ELR (cell line): ENCODE results near the gene TCF4.

Source experiments
- DNase-seq: peaks from one replicate; pipeline ENCODE4 v3.0.0-alpha.2; 2015; ENCODE audit warnings: low read depth

TCF4 gene

DNA sequence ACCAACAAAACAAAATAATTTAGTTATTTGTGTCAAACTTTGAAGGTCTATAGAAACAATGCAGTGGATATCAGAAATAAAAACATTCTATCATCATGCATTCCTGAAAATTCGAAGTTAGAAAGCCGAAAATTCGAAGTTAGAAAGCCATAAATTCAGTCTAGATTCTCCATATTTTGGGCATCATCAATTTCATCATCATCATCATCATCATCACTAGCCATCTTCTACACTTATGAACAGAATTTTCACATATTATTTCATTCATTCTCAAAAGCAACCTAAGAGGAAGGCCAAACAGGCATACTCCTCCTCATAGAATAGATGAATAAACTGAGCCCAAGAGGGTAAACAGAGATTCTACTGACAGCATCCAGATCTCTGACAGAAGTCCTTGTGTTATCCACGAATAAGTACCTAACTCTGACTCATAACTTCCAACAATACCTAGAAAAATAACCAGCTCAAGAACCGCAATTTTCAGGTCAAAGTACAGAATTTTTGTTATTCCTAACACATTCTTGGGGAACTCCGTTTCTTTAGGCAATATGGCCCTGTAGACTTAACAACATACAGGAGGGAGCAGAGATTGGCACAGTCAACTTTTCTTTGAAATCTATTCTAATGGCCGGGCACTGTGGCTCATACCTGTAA, 84.7 kb downstream of the TCF4 start:
- DNase-seq: no peak

DNA sequence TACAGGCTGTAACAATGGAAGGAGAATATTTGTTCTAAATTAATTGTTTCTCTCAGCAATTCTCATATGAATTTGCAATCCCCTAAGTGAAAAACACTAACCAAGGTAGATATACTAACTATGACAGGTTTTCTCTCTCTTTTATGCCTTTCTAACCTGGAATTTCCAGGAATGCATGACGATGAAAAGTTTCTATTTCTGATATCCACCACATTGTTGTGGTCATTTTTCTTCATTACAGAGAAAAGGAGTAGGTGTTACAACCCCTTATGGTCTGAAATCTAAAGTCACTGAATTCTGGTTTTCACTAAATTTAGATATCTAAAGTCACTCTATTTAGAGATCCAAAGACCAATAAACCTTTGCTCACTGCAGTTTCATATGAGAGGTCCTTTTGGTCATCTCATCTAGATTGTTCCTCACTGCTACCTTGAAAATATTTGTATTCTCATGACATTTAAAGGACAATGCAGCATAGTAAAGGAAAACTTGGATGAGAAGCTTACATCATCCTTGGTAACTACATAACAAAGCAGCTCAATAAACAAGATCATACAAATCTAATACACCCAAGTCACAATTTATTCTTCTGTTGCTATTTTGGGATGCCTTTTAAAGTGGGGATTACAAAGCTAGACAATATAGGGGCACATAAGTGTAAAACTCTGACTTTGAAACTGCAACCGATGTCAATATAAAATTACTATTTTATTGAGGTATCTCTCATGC, 85.8 kb downstream of the TCF4 start:
- peak; percentile 62 for DNase-seq

GRCh38 chr18:55501579-55501978, 86.4 kb downstream of the TCF4 start:
- DNase-seq: peak; percentile 48

- peak; percentile 91 for DNase-seq
Measured at GRCh38 chr18:55500316-55501086, 87.5 kb downstream of the TCF4 start.

DNA sequence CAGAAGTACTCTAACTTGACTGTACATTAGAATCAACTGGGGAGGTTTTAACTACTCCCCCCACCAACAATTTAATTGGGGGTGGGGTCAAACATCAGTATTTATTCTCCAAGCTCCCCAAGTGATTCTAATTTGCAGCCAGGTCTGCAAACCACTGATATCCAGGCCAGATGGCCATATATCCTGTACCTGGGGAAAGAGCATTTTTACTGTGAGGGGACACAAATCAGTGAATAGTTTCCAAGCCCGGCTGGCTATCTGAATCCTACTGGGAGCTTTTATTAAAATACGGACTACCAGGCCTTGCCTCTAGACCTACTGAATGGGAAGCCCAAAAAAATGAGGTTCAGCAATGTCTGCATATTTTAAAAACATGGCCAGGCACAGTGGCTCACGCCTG, 88.5 kb downstream of the TCF4 start:
- DNase-seq: no peak

- DNase-seq: no peak
Measured at GRCh38 chr18:55497825-55498403, 90.1 kb downstream of the TCF4 start.

GRCh38 chr18:55494899-55495298, 93.1 kb downstream of the TCF4 start:
- DNase-seq: peak; percentile 68

- no peak for DNase-seq
Measured at GRCh38 chr18:55494441-55494840, 93.6 kb downstream of the TCF4 start.

- DNase-seq: no peak
Measured at GRCh38 chr18:55491616-55492015, 96.4 kb downstream of the TCF4 start.

DNA sequence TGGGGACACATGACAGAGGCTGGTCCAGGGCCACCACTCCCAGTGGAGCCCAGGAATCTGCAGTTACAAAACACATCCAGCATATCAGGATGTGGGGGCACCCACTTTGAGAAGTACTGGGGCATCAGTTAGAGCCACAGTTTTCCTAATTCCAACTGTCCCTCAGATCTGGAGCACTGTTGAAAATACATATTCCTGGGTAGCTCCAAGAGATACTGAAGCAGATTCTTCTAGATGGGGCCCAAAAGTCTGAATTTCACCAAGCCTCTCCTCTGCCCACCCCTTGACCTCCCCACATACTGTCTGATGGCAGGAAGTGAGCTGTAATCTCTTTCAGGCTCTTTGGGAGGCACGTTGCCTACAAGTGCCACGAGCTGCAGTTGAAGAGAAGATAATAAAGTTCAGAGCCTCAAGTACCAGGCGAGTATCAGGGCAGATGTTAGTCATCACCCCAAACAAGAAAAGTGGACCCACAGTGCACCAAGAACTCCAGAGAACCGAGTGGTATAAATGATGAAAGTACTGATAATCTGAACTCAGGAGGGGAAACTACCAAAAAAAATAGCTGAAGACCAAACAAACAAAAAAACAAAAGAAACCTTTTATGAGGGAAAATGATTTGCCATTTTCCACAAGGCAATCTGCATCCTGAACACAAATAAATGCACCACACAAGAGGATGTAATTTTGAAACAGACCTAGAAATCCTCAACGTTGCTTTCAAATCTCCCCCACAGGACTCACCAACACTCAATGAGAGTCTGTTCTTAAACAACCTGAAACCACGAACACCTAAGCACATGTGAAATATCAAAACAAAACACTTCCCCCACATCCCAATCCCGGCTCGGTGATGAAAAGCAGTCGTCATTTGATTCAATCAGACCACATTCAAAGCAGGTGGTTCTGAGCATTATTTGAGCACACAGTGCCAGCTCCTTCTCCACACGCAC, 98.7 kb downstream of the TCF4 start:
- DNase-seq: peak; percentile 36

- no peak for DNase-seq
Measured at GRCh38 chr18:55488473-55488872, 99.5 kb downstream of the TCF4 start.

GRCh38 chr18:55487997-55488396, 100.0 kb downstream of the TCF4 start:
- no peak for DNase-seq

DNA sequence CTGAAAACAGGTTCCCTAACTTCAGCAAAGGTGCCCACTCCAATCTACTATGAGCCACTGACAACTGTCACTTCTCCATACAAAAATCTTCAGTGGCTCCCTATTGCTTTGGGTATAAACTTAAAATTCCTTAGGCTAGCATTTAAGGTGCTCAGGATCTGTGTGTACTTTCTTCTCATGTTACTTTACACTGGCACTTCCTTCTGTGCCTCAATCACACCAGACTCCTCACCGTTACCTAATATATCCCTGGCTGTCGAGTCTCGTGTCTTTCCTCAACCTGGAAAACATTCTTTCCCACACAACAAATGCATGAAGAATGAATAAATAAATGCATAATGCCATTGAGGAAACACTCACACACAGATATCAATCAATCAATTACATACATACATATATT, 101.1 kb downstream of the TCF4 start:
- no peak for DNase-seq

DNA sequence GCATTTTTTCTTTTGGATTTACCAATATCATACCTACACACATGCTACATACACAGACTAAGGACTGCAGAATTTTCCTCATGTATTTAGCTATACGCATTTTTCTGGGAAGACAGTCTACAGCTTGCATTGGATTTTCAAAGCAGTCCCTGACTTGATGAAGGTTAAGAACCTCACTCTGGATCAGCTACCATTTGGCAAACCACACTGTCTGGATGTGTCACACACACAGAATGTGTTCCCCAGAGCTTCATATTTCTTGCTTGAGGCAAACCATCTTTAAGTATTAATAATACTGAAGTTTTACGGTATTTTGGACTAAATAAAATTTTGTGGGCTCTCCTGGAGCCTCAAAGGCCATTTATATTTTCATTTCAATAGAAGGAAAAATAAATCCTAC, 102.3 kb downstream of the TCF4 start:
- peak; percentile 68 for DNase-seq

GRCh38 chr18:55484773-55485172, 103.2 kb downstream of the TCF4 start:
- DNase-seq: no peak

GRCh38 chr18:55483266-55483871, 104.6 kb downstream of the TCF4 start:
- DNase-seq: no peak

DNA sequence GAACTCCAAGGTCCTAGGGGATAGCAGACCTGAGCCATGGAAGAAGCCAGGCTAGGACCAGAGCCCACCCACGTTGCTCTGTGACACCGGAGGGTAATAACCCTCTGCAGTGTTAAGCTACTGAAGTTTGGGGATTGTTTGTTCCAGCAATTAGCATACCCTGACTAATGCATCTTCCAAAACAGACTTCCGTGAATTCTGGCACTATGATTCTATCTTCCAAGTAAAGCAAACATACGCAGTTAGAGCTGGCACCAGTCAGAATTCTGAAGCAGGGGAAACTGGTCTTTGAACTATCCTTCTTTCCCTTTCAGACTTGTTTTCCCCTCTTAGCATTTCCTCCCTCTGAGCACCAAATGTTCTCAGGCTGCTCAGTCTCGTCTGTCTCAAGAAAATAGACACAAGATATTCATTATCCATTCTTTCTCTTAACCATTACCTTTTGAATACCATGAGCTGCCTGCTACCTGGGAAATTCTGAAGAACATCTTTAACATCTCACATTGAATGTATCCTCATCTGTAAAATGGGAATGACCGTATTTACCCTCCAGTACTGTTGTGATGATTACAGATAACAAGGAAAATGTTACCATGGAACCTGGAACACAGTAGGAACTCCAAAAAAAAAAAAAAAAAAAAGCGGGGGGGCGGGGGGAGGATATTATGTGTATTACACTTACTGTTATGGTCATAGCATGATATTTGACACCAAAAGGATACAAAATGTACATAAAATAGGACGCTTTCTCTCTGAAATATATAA, 108.2 kb downstream of the TCF4 start:
- no peak for DNase-seq

DNA sequence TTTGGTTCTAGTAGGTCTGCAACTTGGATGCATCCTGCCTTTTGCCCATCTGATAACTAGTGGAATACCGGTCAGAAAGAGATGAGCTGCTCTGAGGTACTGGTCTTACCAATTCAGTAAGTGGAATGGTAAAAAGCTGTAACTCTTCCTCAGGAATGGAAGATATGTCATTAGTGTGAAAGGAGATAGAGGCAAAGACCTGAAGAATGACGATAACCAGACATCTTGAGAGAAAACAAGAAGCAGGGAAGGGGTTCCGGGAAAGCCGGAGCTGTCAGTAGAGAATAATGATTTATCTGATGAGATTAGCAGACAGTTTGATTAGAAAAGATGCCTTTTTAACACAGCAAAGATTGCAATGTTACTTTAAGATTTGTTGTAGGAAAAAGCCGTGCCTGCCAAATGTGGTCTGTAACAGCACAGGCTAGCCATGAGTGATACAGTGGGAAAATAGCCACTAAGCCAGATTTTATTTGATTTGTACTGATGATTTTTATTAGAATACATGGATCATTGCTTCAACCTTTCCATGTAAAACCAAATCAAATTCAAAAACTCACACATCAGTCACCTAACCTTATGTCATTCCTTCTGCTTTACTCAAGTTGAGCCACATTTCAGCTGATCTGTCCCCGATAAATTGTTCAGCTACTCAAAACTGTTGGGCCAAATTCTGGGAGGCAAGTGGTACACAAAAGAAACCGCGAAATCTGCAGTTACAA, 110.0 kb downstream of the TCF4 start:
- peak; percentile 23 for DNase-seq

DNA sequence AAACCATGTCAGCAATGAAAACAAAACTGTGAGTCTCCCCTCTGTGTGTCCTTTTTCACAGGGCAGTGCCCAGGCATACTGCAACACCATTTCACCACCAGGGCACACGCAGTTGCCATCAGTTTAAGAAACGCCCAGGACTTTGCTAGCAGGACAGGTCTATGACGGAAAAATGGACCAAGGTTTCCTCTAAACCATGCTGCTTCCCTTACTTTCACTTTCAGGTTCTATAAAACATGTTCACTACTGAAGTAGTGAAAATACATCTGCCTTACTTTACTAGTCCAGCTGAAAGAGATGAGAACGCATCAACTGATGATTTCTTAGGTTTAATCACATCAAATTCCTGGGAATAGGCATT, 110.5 kb downstream of the TCF4 start:
- peak; percentile 73 for DNase-seq

DNA sequence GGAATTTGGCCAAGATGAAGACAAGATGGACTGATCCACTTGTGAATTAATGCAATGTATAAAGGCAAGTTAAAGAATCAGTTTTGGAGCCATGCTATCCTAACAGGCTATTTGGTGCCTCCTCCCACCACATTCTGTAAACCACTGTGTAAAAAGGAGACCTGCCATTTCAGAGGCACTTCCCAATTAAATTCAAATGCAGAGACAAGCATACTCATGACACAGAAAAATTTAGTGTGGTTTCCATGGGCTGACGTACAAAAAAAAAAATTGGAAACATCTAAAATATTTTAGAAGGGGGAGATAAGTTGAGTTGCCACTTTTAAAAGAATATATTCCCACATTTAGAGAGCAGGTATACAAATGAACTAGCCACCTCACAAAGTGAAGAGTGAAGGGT, 112.1 kb downstream of the TCF4 start:
- DNase-seq: no peak
